Measurements from ENCODE around the gene ZNF813.
"Not testable (repeated sequence)": the region's sequence is repeated elsewhere in the genome, so short reads cannot be mapped to it uniquely, and the experiment has no call there.

Gene ZNF813

DNA sequence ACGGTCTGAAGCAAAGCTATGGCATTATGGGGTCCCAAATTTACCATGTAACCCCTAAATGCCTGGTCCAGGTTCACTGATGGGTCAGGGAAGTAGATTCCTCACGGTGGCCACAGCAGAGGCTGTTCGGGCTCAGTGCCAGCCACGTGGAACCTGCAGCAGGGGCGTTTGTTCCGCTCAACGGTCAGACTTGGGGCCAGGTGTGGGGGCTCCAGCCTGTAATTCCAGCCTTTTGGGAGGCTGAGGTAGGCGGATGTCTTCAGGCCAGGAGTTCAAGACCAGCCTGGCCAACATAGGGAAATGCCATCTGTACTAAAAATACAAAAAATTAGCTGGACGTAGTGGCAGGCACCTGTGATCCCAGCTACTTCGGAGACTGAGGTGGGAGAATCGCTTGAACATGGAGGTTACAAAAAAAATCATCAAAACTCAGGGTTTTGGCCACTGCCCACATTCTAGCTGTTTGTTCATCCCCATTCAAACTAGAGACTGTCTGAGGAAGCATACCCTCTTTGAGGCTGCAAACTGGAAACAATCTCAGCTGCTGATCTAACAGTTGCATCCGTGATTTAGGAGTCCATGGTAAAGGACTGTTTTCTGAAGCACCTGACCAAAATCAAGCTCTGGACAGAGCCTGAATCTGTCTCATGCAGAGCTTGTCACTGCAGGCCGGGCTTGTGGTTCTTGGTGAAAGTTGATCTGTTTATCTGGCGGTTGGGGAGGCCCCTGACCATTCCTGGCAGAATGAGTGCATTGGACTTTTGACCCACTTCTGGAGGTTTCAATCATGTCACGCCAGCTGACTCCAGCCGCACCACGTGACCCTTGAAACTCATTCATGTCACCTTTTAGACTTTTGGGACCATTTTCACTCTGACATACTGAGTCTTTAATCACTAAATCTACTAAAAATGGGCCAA is 40.2 kb downstream of the ZNF813 start:
- TF ChIP-seq POLR2A (IDR thresholded peaks at IDR 0.05; ENCODE audit: extremely low read depth, insufficient read length) (no peak), MYC (IDR thresholded peaks at IDR 0.05; ENCODE audit: low read depth, low read length) (no peak)
- TF ChIP-seq, protein P1, sequence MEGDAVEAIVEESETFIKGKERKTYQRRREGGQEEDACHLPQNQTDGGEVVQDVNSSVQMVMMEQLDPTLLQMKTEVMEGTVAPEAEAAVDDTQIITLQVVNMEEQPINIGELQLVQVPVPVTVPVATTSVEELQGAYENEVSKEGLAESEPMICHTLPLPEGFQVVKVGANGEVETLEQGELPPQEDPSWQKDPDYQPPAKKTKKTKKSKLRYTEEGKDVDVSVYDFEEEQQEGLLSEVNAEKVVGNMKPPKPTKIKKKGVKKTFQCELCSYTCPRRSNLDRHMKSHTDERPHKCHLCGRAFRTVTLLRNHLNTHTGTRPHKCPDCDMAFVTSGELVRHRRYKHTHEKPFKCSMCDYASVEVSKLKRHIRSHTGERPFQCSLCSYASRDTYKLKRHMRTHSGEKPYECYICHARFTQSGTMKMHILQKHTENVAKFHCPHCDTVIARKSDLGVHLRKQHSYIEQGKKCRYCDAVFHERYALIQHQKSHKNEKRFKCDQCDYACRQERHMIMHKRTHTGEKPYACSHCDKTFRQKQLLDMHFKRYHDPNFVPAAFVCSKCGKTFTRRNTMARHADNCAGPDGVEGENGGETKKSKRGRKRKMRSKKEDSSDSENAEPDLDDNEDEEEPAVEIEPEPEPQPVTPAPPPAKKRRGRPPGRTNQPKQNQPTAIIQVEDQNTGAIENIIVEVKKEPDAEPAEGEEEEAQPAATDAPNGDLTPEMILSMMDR (IDR thresholded peaks at IDR 0.05; ENCODE audit: low read depth, low read length) = no peak
- TF ChIP-seq, protein P2, sequence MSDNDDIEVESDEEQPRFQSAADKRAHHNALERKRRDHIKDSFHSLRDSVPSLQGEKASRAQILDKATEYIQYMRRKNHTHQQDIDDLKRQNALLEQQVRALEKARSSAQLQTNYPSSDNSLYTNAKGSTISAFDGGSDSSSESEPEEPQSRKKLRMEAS (IDR thresholded peaks at IDR 0.05; ENCODE audit: low read depth, low read length) = no peak
- H3K4me3 ChIP-seq (ENCODE audit: low read depth, low read length) = no peak overlapping the region
- DNase-seq (ENCODE audit: low read depth) = no peak

GRCh38 chr19:53509443-53509842 is 41.9 kb downstream of the ZNF813 start:
- TF ChIP-seq, protein P2 (IDR thresholded peaks at IDR 0.05; ENCODE audit: low read depth, low read length) = no peak
- TF ChIP-seq, protein P1 (IDR thresholded peaks at IDR 0.05; ENCODE audit: low read depth, low read length) = no peak
- TF ChIP-seq POLR2A (IDR thresholded peaks at IDR 0.05; ENCODE audit: extremely low read depth, insufficient read length) (no peak), MYC (IDR thresholded peaks at IDR 0.05; ENCODE audit: low read depth, low read length) (no peak)
- no peak overlapping the region for H3K4me3 ChIP-seq (ENCODE audit: low read depth, low read length)
- DNase-seq (ENCODE audit: low read depth) = no peak

DNA sequence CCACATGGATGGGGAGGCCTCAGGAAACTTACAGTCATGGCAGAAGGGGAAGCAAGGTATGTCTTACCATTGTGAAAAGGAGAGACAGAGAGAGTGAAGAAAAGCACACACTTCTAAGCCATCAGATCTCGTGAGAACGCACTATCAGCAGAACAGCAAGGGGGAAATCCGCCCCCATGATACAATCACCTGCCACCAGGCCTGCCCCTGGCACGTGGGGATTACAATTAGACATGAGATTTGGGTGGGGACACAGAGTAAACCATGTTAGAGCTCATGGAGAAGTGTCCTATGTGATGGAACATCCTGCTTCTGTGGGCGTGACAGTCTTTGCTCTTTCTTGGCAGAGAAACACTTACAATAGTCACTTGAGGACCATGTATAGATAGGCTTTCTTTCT is 42.3 kb downstream of the ZNF813 start:
- TF ChIP-seq, protein P2 (IDR thresholded peaks at IDR 0.05; ENCODE audit: low read depth, low read length) = no peak
- no peak for TF ChIP-seq POLR2A (IDR thresholded peaks at IDR 0.05; ENCODE audit: extremely low read depth, insufficient read length)
- TF ChIP-seq, protein P1 (IDR thresholded peaks at IDR 0.05; ENCODE audit: low read depth, low read length) = no peak
- no peak for TF ChIP-seq MYC (IDR thresholded peaks at IDR 0.05; ENCODE audit: low read depth, low read length)
- H3K4me3 ChIP-seq (ENCODE audit: low read depth, low read length) = no peak overlapping the region
- no peak for DNase-seq (ENCODE audit: low read depth)

DNA sequence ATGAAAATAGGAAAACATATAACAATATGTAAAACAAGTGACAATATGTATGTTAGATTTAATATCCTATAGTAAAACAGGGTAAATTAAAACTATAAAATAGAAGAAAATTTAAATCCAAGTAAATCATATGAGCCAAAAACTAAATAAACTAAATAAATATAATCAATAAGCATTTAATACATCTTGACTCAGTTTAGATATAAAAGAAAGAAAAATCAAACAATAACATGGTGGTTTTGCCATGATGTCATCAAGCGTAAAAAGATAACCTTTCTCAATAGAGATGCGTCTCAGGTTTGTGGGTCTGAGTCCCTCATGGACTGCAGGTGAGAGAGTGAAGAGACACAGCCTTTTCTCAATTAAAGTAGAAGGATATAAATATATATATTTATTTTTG is 43.8 kb downstream of the ZNF813 start:
- no peak for DNase-seq (ENCODE audit: low read depth)
- TF ChIP-seq, protein P1 (IDR thresholded peaks at IDR 0.05; ENCODE audit: low read depth, low read length) = no peak
- no peak for TF ChIP-seq POLR2A (IDR thresholded peaks at IDR 0.05; ENCODE audit: extremely low read depth, insufficient read length)
- TF ChIP-seq MYC (IDR thresholded peaks at IDR 0.05; ENCODE audit: low read depth, low read length) = no peak
- TF ChIP-seq, protein P2 (IDR thresholded peaks at IDR 0.05; ENCODE audit: low read depth, low read length) = no peak
- no peak overlapping the region for H3K4me3 ChIP-seq (ENCODE audit: low read depth, low read length)

DNA sequence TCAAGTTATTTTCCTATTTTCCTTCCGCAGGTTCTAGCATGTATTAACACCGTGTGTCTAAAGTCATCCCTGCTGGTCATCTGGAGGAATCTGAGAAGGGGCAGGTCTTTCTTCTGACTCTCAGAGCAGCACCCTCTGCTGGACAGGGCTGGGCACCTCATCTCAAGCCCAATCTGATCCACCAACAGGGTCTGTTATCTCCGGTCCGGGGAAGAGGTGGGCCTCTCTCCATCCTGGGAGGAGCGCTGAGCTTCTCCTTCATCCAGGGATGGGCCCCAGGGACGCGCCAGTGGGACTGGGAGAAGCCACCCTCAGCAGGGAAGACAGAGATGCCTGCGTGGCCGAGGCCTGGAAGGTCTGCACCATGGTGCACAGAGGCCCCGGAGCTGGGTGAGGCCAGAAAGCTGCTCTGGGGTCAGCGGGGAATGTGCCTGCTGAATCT is 44.4 kb downstream of the ZNF813 start:
- TF ChIP-seq, protein P1 (IDR thresholded peaks at IDR 0.05; ENCODE audit: low read depth, low read length) = peak; percentile 79
- TF ChIP-seq, protein P2 (IDR thresholded peaks at IDR 0.05; ENCODE audit: low read depth, low read length) = no peak
- H3K4me3 ChIP-seq (ENCODE audit: low read depth, low read length) = no peak overlapping the region
- peak; percentile 72 for DNase-seq (ENCODE audit: low read depth)

DNA sequence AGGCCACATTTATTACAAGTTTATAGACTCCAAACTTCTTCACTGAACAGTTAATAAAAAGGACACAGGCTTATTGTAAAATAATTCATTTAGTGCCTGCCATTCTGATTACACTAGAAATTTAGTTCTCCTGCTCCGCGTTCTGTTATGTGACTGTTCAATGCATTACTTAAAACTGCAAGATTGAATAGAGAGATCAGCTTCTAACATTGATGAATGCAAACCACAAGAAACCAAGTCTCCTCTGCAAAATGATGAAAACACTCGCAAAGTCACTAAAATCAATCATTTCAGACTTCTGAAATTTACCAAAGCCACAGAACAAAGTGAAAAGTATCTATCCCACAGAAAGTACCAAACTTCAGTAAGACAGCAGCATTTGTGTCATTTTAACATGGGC is 47.5 kb downstream of the ZNF813 start:
- H3K4me3 ChIP-seq (ENCODE audit: low read depth, low read length); DNase-seq (ENCODE audit: low read depth): not testable (repeated sequence)

Data from NB4 (cell line).